GM19372 (cell line): ENCODE results near the gene ACR.

ENCODE experiments used
- ATAC-seq: cut with Tn5 transposase; IDR thresholded peaks from one replicate; pipeline ENCODE4 v1.9.1; 2021; ENCODE audit warnings: mild to moderate bottlenecking, low read depth, moderate library complexity; ENCODE audit not compliant: unreplicated experiment

Gene ACR

GRCh38 chr22:50716290-50717024 lies 21.5 kb upstream of the ACR start:
- ATAC-seq = no peak

- no peak for ATAC-seq
Measured at GRCh38 chr22:50717709-50718351, 20.2 kb upstream of the ACR start.

- ATAC-seq = no peak
Measured at GRCh38 chr22:50718352-50718709, 19.7 kb upstream of the ACR start.

- no peak for ATAC-seq
Measured at GRCh38 chr22:50719814-50720300, 18.1 kb upstream of the ACR start.

- no peak for ATAC-seq
Measured at GRCh38 chr22:50720301-50721256, 17.4 kb upstream of the ACR start.

- ATAC-seq = no peak
Measured at GRCh38 chr22:50721257-50721844, 16.7 kb upstream of the ACR start.

GRCh38 chr22:50722048-50722701 lies 15.8 kb upstream of the ACR start:
- ATAC-seq = no peak

GRCh38 chr22:50722716-50723428 lies 15.1 kb upstream of the ACR start:
- no peak for ATAC-seq

- ATAC-seq = no peak
Measured at GRCh38 chr22:50723991-50724390, 14.0 kb upstream of the ACR start.

- ATAC-seq = no peak
Measured at GRCh38 chr22:50724616-50725015, 13.4 kb upstream of the ACR start.

- no peak for ATAC-seq
Measured at GRCh38 chr22:50725597-50725996, 12.4 kb upstream of the ACR start.

GRCh38 chr22:50726643-50727340 lies 11.2 kb upstream of the ACR start:
- no peak for ATAC-seq

- no peak for ATAC-seq
Measured at GRCh38 chr22:50727678-50728522, 10.1 kb upstream of the ACR start.

GRCh38 chr22:50728523-50728931 lies 9.5 kb upstream of the ACR start:
- ATAC-seq = no peak

- ATAC-seq = no peak
Measured at GRCh38 chr22:50729391-50730012, 8.5 kb upstream of the ACR start.

- no peak for ATAC-seq
Measured at GRCh38 chr22:50730013-50730891, 7.8 kb upstream of the ACR start.
